ENCODE measurements around the gene YLPM1.

Gene YLPM1

DNA sequence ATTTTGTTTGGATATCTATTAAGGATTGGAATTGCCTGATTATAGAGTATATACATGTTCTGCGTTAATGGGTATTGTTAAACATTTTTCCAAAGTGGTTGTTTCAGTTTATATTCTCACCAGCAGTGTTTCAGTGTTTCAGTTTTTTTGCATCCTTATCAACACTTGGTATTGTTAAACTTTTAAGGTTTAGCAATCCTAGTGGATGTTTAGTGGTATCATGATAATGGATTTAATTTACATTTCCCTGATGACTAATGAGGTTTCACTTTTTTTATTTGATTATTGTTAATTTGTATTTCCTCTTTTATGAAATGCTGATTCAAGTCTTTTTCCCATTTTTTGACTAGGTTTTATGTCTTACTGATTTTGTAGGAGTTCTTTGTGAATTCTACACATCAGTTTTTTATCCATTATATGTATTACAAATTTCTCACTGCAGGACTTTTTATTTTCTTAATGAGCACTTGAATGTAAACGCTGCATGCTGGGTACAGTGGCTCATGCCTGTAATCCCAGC, 23.7 kb downstream of the YLPM1 start:
- no peak for DNase-seq (ENCODE audit: low spot score)

DNA sequence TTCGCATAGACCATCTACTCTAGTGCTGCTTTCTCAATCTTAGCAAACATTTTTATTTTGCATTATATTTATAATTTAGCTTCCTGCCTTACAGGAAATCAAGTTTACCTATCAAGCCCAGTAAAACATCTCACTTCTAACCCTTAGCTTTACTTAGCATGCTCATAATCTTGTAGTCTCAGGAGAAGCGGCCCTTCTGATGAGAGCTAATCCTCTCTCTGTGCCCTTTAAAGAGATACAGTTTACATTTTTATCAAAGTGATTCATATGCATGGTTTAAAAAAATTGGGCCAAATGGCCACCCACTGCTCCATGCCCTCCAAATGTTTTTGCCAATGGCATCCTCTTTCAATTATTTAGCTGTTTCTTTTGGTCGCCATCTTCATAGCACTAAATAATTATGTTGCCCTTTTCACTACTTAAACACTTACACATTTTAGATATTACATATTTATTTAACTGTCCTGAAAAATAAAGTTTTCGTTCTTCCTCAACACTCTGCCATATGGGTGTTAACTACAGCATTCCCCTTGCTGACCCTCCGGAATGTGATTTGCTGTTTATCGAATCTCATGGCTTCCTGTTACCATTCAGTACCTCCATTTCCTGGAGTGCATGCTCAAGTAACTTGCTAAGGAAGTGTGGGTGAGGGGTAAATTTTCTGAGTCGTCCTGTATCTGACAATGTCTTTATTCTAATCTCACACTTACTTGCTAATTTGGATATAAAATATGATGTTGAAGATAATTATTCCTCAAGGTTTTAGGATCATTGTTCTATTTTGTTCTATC, 29.3 kb downstream of the YLPM1 start:
- no peak for DNase-seq (ENCODE audit: low spot score)

DNA sequence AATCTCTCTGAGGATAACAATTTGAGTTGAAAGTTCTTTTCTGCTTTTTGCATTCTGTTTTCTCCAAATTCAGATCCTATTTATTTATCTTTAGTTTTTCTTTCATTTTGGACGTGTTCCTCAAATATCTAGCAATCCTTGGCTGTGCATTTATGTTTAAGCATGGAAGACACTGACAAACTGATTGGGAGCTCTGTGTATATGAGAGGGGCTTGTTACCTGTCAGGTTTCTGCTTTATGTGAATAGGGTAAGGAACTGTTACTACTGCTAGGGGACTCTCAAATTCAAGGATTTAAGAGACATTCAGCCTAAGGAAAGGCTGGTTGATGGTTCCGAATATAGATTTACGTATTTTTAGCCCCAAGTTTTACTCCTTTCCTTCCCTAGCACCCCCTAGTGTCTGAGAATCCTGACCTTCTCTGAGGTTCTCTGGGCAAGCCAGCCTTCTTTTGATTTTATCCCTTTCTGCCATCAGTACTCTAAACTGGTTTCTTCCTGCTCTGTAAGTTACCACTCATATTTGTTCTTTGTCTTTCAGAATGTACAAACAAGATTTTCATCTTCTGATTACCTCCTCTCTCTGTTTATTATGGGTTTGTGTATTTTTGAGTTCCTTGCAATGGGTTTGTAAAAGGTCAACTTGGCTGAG, 30.5 kb downstream of the YLPM1 start:
- DNase-seq (ENCODE audit: low spot score) = peak; percentile 49

DNA sequence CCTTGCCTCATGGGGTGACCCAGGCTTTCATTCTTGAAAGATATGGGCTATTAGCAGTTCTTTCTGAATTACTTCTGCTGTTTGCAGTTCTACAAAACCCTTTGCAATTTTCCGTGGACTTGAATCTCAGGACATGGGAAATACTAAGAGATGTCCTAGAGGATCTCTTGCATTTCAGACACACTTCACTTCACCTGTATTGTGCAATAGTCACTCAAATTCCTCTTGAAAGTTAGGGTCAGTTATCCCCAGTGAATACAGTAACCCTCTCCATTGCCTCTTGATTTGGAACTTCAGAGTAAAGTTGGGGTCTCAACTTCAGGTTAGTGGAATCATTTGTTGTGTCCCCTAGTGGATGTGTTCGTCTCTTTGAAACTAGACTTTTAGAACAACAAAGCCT, 31.8 kb downstream of the YLPM1 start:
- DNase-seq (ENCODE audit: low spot score) = no peak

DNA sequence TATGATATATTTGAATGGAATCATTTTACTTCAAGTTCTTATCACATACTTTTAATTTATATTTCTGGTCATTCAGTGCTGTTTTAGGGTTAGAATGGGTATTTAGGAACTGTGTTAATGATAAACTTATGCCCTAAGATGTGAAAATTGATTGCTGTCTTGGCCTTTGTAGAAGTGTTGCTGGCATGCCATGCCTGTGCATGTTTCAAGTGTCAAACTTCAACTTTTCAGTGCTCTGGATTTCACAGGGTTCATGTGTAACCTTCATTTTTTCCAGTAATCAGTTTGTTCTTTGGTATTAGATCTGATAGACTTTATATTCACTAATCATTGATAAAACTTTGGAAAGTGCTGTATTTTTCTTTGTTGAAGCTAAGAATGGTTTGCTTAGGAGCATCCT, 36.6 kb downstream of the YLPM1 start:
- DNase-seq (ENCODE audit: low spot score) = no peak

DNA sequence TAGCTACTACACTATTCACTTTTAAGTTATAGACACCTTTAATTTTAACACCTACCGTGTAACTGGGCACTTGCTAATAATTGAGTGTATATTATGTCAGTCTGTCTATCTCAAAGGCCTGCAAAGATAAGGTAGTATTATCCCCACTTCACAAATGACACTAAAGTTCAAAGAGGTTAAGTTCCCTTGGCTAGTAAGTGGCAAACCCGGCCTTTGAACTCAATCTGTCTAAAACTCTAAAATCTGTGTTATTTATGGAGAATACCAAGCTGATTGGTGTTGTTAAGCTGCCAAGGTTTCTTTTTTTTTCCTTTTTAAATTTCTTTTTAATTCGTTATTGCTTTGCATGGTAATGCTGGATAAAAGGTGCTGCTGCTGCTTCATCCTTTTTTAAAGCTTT, 37.7 kb downstream of the YLPM1 start:
- DNase-seq (ENCODE audit: low spot score) = no peak

DNA sequence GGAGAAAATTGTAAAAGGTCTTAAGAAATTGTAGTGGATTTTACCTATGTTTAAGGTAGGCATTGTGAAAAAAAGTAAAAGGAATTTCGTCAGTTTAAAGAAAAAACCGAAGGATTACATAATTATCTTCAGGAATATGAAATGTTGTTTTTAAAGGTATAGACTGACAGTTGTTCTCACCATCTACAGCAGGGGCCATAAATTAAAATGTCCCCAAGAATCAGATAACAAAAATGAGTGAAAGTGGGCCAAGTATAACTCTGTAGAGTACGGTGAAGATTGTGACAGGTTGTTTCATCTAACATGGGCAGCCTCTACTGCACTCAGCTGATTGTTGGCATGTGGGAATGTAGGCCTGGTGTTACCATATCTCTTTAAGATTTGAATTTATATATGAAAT, 38.3 kb downstream of the YLPM1 start:
- no peak for DNase-seq (ENCODE audit: low spot score)

DNA sequence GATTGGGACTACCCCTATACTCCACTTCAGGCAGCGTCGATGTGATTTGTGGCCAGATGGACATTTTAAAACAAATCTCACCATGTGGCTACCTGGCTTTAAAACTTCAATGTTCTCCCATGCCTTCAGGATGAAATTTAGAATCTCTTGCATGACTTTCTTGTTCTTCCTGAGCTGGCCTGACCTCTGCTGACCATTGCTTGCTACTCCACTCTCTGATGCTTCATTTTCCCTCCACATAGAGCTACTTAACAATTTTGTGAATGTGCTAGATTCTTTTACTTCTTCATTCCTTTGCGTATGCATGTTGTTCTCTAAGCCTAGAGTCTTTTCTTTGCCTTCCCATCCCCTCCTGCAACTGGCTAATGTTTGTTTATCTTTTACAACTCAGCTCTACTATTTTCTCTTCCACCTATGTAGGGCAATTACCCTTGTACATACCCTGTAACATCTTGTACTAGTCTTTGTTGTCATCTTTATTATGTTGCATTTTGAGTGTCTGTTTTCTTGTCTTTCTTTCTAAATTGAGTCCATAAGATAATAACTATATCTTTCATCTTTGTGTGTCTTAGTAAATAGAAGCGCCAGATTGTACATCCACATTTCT, 41.2 kb downstream of the YLPM1 start:
- peak; percentile 48 for DNase-seq (ENCODE audit: low spot score)

DNA sequence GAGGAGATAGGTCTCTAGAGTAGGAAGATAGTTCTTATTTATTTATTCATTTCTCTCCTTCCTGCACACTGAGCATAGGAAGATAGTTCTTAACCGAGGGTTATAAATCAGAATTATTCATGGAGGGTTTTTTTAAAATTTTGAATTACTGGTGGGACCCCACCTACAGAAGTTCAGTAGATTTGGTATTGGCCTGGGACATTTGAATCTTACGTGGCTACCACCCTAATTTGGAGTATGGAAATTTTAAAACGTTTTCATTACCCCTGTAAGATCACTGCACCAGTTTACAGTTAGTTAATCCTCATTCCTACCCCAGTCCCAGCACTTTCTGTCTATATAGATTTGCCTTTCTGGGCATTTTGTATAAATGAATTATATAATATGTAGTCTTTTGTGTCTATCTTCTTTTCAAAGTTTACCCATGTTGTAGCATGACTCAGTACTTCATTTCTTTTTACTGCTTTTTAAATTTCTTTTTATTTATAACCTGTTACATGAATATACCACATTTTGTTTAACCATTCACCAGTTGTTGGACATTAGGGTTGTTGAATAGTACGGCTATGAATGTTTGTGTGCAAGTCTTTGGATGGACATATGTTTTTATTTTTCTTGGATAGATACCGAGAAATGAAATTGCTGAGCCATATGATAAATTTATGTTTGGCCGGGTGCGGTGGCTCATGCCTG, 44.9 kb downstream of the YLPM1 start:
- no peak for DNase-seq (ENCODE audit: low spot score)

DNA sequence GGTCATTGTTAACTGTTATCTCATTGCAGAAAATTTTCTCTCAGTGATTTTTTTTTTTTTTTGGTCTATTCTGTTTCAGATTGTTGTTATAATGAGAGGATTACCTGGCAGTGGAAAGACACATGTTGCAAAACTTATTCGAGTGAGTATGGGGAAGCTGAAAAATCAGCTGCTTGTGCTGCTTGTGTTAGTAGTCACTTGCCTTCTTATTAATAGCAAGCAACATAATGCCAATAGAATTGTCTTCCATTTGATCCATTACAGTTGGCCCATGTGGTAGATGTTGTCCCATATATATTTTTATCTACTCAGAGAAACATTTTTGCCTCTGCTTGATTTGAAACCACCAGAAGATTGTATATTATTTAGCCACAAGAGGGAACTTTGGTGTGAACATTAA, 53.0 kb downstream of the YLPM1 start:
- DNase-seq (ENCODE audit: low spot score) = no peak

DNA sequence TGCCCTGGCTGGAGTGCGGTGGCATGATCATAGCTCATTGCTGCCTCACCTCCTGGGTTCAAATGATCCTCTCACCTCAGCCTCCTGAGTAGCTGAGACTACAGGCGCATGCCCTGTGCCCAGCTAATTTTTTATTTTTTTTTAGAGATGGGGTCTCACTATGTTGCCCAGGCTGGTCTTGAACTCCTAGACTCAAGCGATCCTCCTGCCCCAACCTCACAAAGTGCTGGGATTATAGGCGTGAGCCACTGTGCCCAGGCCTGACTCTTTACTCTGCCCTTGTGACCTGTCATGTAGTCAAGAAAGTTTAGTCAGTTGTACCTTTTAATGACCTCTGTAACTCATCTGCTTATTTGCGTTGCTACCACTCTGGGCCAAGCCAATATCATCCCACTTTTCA, 57.2 kb downstream of the YLPM1 start:
- DNase-seq (ENCODE audit: low spot score) = no peak

DNA sequence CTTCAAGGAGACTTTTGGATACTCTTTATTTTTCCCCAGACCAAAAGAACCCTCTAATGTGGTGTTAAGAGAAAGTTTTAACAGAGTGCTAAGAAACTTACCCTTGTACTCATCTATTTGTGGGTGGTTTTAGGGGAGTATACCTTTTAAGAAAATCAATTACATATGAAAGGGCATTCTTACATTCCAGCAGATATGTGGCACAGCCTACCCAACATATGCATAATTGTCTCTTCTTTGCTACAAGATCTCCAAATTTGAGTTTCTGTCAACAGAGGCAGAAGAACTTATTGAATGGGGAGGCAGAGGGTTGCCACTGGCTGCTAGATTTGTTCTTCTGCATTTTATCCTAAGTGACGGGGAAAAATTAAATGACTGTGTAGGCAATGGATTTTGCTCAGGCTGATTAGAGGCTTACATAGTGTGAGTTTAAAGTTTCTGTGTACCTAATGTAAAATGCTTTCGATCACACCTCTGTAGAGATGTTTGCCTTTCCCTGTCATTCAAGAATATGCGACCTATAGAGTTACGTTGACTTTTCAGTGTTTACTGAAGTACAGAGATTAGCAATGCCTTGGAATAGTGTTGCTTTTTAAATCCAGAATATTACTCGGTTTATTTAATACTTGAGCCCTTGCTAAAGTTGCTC, 58.3 kb downstream of the YLPM1 start:
- no peak for DNase-seq (ENCODE audit: low spot score)

DNA sequence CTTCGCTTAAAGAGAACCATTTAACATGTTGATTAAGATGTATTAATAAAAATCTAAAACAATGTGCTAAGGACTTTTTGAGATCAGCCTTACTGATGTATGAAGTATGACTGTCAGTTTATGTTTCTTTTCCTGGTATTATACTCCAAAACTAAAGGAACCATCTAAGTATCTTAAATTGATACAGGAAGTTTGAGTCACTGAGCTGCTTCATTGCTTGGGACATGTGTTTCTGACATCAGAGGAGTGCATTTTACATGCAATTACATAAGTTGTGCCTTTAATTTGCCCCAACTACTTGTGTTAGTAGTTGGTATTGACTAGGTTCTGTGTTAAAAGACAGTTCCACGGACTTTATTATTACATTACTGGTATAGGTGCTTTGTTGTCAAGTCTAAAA, 61.9 kb downstream of the YLPM1 start:
- peak; percentile 25 for DNase-seq (ENCODE audit: low spot score)

DNA sequence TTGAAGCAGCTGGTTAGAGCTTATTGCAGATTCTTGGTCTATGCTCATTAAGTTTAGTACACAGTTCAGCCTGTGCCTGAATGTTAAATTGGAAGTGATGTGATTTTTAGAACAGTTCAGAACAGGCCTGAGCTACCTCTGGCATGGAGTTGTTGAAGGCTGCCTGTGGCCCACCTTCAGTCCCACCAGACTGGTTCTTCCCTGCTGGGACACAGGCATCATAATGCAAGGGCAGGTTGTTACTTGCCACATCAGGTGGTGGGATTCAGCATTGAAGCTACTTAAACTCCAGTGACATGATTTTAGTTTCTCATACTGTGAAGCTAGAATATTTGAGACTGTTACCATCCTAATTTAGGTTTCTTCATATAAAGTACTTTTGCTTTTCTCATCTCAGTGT, 63.5 kb downstream of the YLPM1 start:
- DNase-seq (ENCODE audit: low spot score) = no peak

DNA sequence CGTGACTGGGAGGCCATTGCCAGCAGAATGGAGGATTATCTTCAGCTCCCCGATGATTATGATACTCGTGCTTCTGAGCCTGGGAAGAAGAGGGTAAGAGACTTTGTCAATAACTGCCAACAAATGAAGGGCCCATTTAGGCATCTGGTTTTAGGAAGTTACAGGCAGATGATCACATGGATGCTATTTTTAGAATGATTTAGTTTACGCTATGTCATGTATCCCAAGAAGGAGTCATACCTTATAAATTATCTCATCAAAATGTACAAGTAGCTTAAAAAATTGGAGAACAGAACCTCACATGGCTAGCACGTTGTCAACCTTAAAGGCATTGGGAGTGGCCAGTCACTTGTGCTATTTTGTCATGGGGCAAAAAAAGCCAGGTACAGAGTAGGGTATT, 66.1 kb downstream of the YLPM1 start:
- no peak for DNase-seq (ENCODE audit: low spot score)

DNA sequence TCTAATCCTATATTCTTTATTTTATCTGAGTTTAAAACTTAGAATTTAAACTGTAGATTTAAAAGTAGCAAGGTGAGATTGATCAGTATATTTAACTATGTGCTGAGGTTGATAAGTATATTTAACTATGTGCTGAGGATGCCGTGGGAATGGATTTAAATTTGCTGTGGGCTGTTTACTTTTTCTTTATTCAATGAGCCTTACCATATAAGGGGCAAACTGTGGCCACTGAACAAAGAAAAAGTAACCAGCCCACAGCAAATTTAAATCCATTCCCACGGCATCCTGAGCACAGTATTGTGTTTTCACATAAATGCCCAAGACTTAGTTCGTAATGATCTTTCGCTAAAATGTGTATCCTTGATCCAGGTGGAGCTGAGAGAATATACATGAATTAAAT, 69.7 kb downstream of the YLPM1 start:
- no peak for DNase-seq (ENCODE audit: low spot score)

DNA sequence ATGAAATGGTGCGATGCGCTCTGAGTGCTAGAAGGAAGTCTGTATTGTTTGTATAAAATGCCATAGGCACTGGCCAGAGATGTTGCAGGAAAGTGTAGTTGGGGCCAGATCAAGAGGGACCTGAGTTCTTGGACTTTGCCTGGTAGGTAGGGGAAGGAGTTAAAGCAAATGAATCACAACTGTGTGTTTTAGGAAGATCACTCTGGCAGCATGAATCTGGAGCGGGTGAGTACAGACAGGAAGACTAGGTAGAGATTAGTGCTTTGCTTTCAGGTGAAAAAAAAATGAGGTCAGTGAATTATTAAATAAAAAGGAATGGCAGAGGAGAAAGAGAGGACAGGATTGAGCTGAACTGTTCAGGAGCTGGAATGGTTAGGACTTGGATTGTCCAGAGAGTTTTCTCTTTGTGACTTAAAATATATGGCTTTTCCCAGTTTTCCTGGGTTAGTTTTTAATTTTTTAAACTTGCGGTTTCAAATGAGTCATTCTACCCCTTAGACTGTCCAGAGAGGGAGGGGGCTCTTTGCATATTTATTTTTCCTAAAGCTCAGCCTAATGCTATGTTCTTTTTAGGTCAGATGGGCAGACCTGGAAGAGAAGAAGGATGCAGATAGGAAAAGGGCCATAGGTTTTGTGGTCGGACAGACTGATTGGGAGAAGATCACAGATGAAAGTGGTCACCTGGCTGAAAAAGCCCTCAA, 71.7 kb downstream of the YLPM1 start:
- no peak for DNase-seq (ENCODE audit: low spot score)

DNA sequence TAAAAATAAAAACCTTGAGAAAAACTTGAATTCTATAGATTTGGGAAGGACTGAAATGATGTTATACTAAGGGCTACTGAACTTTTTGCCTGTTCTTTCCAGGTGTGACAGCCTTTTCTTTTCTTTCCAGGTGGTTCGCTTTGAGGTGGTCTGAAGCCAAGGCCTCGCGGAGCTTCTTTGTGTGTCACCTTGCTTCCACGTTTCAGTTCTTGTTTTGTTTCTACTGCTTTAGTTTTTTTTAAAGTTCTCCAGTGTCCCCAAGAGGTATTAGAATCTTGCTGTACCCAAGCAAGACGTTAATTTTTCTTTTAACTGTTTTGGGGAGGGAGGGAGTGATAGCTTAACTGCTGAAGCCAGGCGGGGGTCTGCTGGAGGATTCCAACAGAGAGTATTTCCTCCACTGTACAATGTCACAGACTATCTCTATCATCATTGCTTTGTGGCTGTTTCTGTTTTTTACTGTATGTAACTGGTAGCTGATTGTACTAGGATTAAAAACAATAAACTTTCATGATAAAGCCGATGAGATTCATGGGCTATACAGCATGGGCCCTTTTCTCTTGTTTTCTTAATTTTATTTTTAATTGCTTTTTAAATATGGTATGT, 72.6 kb downstream of the YLPM1 start:
- no peak for DNase-seq (ENCODE audit: low spot score)

DNA sequence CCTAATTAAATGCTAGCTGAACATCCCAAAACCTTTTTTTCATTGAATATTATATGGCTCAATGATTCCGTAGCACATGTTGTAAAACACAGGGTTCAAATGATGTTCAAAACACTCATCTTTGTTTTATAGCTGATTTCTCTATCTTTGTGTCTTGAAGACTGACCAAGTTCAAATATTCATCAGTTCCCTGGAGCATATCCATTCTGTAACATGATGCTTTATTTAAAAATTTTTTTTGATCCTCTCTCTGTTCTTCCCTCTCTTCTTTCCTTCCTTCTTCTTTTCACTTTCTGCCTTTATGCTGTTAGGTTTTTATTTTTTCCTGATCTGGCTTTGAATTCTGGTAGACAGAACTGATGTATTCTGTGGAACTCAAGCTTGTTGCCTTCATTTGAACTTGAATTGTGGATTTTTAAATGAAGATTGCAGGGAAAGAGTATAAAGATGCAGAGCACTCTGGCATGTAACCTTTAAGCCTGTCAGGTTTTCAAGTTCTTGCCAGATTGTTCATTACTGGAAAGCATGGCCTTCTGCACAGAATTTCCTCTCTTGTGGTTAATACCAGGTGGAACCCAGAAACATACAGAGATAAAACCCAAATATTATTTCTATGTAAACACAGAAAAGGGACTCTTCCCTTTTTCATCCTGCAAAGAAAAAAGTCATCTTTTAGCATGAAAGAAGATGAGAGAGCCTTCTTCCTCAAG, 73.3 kb downstream of the YLPM1 start:
- no peak for DNase-seq (ENCODE audit: low spot score)

DNA sequence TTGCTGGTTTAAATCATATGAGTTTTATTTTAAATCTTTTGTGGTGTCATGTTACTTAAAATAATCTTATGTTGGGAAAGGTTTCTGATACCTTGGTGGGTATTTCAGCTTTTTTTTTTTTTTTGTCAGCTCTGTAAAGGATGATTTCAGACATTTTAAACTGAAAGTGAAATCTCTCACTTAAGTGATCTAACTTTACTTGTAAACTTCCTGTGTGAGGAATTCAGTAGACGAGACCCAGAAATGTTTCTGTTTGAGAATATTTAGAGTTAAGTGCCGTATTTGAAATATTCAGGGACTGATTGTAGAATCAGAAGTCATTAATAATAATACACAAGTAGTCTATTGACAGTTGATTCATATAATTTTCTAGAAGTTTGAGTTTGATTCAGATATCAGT, 75.0 kb downstream of the YLPM1 start:
- no peak for DNase-seq (ENCODE audit: low spot score)

Measured in GM03348 (cell line).